Smooth muscle cell (in vitro differentiated cells): ENCODE measurements around the gene TRMT11. TPM values are rescaled to one million over a fixed set of nuclear protein-coding genes. Genes with fewer than 3 reads are reported as not detected.

Experiments
- DNase-seq: peaks from one replicate; lab custom pipeline; 2025; ENCODE audit not compliant: unreplicated experiment; lab: John Stamatoyannopoulos, UW
- H2AFZ ChIP-seq: fragments of 200-600 bp; sonication (generic); 2 replicates; pipeline ENCODE4 v1.6.0; 2016; ENCODE audit warnings: antibody characterized with exemption, low read depth, mild to moderate bottlenecking
- H3F3A ChIP-seq: fragments of 200-600 bp; sonication (generic); 2 replicates; pipeline ENCODE4 v1.6.0; 2017; ENCODE audit warnings: antibody characterized with exemption, low read depth
- H3K27ac ChIP-seq: fragments of 200-600 bp; sonication (generic); 2 replicates; pipeline ENCODE4 v1.5.1; 2016; ENCODE audit warnings: low read depth, mild to moderate bottlenecking
- H3K27me3 ChIP-seq: fragments of 200-600 bp; sonication (generic); 2 replicates; pipeline ENCODE4 v1.6.1; 2016; ENCODE audit warnings: low read depth, mild to moderate bottlenecking
- H3K36me3 ChIP-seq: fragments of 200-600 bp; sonication (generic); 2 replicates; pipeline ENCODE4 v1.5.1; 2016; ENCODE audit warnings: low read depth
- H3K4me1 ChIP-seq: fragments of 200-600 bp; sonication (generic); 2 replicates; pipeline ENCODE4 v1.5.1; 2016; ENCODE audit warnings: low read depth
- H3K4me2 ChIP-seq: fragments of 200-600 bp; sonication (generic); 2 replicates; pipeline ENCODE4 v1.6.0; 2016; ENCODE audit warnings: mild to moderate bottlenecking
- H3K4me3 ChIP-seq: fragments of 200-600 bp; sonication (generic); 2 replicates; pipeline ENCODE4 v1.5.1; 2016; ENCODE audit warnings: mild to moderate bottlenecking
- H3K79me2 ChIP-seq: fragments of 200-600 bp; sonication (generic); 2 replicates; pipeline ENCODE4 v1.6.0; 2016; ENCODE audit warnings: low read depth, mild to moderate bottlenecking
- H3K9ac ChIP-seq: fragments of 200-600 bp; sonication (generic); 2 replicates; pipeline ENCODE4 v1.6.0; 2016; ENCODE audit warnings: low read depth
- H3K9me3 ChIP-seq: fragments of 200-600 bp; sonication (generic); replicated peaks from 2 replicates; pipeline ENCODE4 v1.5.1; 2016; ENCODE audit warnings: low read depth
- H4K20me1 ChIP-seq: fragments of 200-600 bp; sonication (generic); 2 replicates; pipeline ENCODE4 v1.6.0; 2016; ENCODE audit warnings: low read depth
- CTCF ChIP-seq: fragments of 200-600 bp; sonication (generic); IDR thresholded peaks from 2 replicates; pipeline ENCODE4 v1.5.1; 2017; ENCODE audit warnings: borderline replicate concordance, mild to moderate bottlenecking, antibody characterized with exemption; ENCODE audit not compliant: insufficient read depth, poor library complexity, severe bottlenecking
- WGBS: methylation state at CpG from one replicate; pipeline ENCODE4 v1.1.7; 2016; ENCODE audit warnings: low lambda C conversion rate; 5-methylcytosine and 5-hydroxymethylcytosine counted together
- polyA plus RNA-seq: library from polyadenylated mRNA; unstranded; fragments of >200 nt; fragmentation: Nextera tagmentation; extraction: Ambion mirVana; gene quantifications from 2 replicates; pipeline ENCODE4 v1.2.1, GENCODE V29; 2016
- total RNA-seq: library from RNA; depleted of rRNA; stranded (reverse); fragments of >200 nt; gene quantifications from 2 replicates; pipeline ENCODE4 v1.2.3, GENCODE V29; 2014

The TRMT11 gene
- total and polyA plus RNA-seq, 2 experiments from 2014 or later: 12.8 to 21.6 TPM

- WGBS: 48% methylated on average over 2 of the region's 2 CpGs
- H3K79me2 ChIP-seq: no peaks in the 10 kb centered on the region
Observed at GRCh38 chr6:126030045-126030444, 43.7 kb downstream of the TRMT11 start.

GRCh38 chr6:126033696-126034095 is 47.4 kb downstream of the TRMT11 start:
- H3K9me3 ChIP-seq: no peaks in the 10 kb centered on the region
- H2AFZ ChIP-seq: no peak overlapping the region
- TF ChIP-seq CTCF: peak; percentile 67
- H3K4me3 ChIP-seq: no peak overlapping the region
- peaks cover 13% of the 10 kb centered on the region for H3F3A ChIP-seq
- 11% methylated on average over 3 of the region's 3 CpGs for WGBS
- H3K79me2 ChIP-seq: no peaks in the 10 kb centered on the region
- H3K4me2 ChIP-seq: peak overlapping the region; percentile 65
- H3K4me1 ChIP-seq: peaks cover 24% of the 10 kb centered on the region
- DNase-seq: no peak
- H3K27ac ChIP-seq: peak overlapping the region; percentile 22
- no peaks in the 10 kb centered on the region for H3K27me3 ChIP-seq
- no peaks in the 10 kb centered on the region for H4K20me1 ChIP-seq
- no peaks in the 10 kb centered on the region for H3K36me3 ChIP-seq
- H3K9ac ChIP-seq: no peak overlapping the region

More at GRCh38 chr6:126030045-126030444, 43.7 kb downstream of the TRMT11 start:
- Histone ChIP-seq H3K9me3 (no peaks in the 10 kb centered on the region), H3K4me2 (no peak overlapping the region), H2AFZ (no peak overlapping the region), H3F3A (peaks cover under 1% of the 10 kb centered on the region), H3K27ac (no peak overlapping the region), H3K36me3 (peaks cover 7% of the 10 kb centered on the region), H3K4me1 (peaks cover 13% of the 10 kb centered on the region), H3K9ac (no peak overlapping the region), H3K4me3 (no peak overlapping the region), H4K20me1 (no peaks in the 10 kb centered on the region), H3K27me3 (no peaks in the 10 kb centered on the region)
- no peak for TF ChIP-seq CTCF
- no peak for DNase-seq

- Histone ChIP-seq H3K27ac (peak overlapping the region; percentile 22), H3K36me3 (no peaks in the 10 kb centered on the region), H3K9me3 (no peaks in the 10 kb centered on the region), H3K27me3 (no peaks in the 10 kb centered on the region), H3K4me2 (peak overlapping the region; percentile 65), H3K4me1 (peaks cover 31% of the 10 kb centered on the region), H4K20me1 (no peaks in the 10 kb centered on the region), H3F3A (peaks cover 13% of the 10 kb centered on the region), H2AFZ (no peak overlapping the region), H3K4me3 (no peak overlapping the region), H3K79me2 (no peaks in the 10 kb centered on the region), H3K9ac (no peak overlapping the region)
- 30% methylated on average over 6 of the region's 6 CpGs for WGBS
- TF ChIP-seq CTCF: no peak
- no peak for DNase-seq
Observed at GRCh38 chr6:126034656-126035055, 48.3 kb downstream of the TRMT11 start.

GRCh38 chr6:126035764-126036163 is 49.4 kb downstream of the TRMT11 start:
- Histone ChIP-seq H3K27ac (peak overlapping the region; percentile 22), H4K20me1 (no peaks in the 10 kb centered on the region), H3K27me3 (no peaks in the 10 kb centered on the region), H3K4me1 (peaks cover 37% of the 10 kb centered on the region), H3K79me2 (no peaks in the 10 kb centered on the region), H3K4me2 (peak overlapping the region; percentile 65), H3K9ac (no peak overlapping the region), H3F3A (peaks cover 13% of the 10 kb centered on the region), H3K36me3 (no peaks in the 10 kb centered on the region), H2AFZ (no peak overlapping the region), H3K9me3 (no peaks in the 10 kb centered on the region), H3K4me3 (no peak overlapping the region)
- 72% methylated on average over 2 of the region's 2 CpGs for WGBS
- no peak for DNase-seq
- TF ChIP-seq CTCF: no peak
